ENCODE results near the gene ADAMTS15.

The ADAMTS15 gene

DNA sequence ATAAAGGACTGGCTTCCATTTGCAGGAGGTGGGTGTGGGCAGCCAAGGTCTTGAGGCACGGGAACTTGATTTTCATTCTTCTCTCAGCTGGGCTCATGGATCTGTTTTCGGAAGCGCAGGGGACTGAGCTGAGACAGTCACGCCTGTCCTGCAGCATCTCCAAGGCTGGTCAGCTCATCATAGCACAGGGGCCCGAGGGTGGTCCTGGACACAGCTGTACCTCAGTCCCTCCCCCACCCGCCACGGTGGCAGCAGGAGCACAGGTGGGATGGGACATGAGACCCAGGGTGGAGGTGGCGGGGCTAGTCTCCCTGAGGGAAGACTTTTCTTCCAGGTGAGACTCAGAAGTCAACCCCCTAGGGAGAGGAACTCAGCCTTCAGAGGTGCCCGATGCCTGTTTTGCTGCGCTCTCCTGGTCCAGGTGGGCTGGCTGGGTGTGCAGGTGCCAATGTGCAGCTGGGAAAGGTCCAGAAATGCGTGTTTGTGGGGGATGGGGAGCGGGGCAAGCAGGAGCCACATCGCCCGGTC lies 23.8 kb upstream of the ADAMTS15 start:
- no peak overlapping the region for H3K4me3 ChIP-seq (ENCODE audit: low read depth in 1 of 2, low read length in 1 of 2)
- TF ChIP-seq, protein P1, sequence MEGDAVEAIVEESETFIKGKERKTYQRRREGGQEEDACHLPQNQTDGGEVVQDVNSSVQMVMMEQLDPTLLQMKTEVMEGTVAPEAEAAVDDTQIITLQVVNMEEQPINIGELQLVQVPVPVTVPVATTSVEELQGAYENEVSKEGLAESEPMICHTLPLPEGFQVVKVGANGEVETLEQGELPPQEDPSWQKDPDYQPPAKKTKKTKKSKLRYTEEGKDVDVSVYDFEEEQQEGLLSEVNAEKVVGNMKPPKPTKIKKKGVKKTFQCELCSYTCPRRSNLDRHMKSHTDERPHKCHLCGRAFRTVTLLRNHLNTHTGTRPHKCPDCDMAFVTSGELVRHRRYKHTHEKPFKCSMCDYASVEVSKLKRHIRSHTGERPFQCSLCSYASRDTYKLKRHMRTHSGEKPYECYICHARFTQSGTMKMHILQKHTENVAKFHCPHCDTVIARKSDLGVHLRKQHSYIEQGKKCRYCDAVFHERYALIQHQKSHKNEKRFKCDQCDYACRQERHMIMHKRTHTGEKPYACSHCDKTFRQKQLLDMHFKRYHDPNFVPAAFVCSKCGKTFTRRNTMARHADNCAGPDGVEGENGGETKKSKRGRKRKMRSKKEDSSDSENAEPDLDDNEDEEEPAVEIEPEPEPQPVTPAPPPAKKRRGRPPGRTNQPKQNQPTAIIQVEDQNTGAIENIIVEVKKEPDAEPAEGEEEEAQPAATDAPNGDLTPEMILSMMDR (IDR thresholded peaks at IDR 0.05): no peak
- peaks cover 100% of the 10 kb centered on the region for H3K27me3 ChIP-seq
- no peaks in the 10 kb centered on the region for H3K9me3 ChIP-seq
- no peaks in the 10 kb centered on the region for H3K36me3 ChIP-seq
- H3K27ac ChIP-seq: no peak overlapping the region
- H3K4me1 ChIP-seq (ENCODE audit: control insufficient read depth in 1 of 2, insufficient read depth in 1 of 2, low read depth in 1 of 2, low read length in 1 of 2): peaks cover 4 to 10% of the 10 kb centered on the region in 2 experiments

DNA sequence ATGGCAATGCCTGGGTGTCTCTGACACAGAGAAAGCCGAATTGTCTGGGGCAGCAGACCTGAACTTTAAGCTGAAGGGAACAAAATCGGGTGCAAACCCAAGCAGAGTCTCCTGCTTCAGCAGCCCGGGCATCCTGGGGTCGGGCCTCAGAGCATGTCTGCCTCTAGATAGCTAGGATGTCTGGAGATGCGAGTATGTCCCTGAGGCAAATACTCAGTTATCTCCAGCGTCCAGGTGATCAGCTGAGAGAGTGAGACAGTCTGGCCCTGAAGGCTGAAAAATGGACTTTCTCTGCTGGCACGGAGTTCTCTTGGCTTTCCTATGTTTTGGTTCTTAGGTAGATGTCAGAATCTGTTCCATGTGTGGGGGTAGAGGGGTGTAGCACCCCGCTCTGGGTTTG lies 23.3 kb upstream of the ADAMTS15 start:
- Histone ChIP-seq H3K9me3 (no peaks in the 10 kb centered on the region), H3K4me1 (ENCODE audit: control insufficient read depth in 1 of 2, insufficient read depth in 1 of 2, low read depth in 1 of 2, low read length in 1 of 2) (peaks cover 4 to 10% of the 10 kb centered on the region in 2 experiments), H3K36me3 (no peaks in the 10 kb centered on the region), H3K27me3 (peaks cover 100% of the 10 kb centered on the region), H3K4me3 (ENCODE audit: low read depth in 1 of 2, low read length in 1 of 2) (no peak overlapping the region), H3K27ac (no peak overlapping the region)
- TF ChIP-seq, protein P1 (IDR thresholded peaks at IDR 0.05): no peak

DNA sequence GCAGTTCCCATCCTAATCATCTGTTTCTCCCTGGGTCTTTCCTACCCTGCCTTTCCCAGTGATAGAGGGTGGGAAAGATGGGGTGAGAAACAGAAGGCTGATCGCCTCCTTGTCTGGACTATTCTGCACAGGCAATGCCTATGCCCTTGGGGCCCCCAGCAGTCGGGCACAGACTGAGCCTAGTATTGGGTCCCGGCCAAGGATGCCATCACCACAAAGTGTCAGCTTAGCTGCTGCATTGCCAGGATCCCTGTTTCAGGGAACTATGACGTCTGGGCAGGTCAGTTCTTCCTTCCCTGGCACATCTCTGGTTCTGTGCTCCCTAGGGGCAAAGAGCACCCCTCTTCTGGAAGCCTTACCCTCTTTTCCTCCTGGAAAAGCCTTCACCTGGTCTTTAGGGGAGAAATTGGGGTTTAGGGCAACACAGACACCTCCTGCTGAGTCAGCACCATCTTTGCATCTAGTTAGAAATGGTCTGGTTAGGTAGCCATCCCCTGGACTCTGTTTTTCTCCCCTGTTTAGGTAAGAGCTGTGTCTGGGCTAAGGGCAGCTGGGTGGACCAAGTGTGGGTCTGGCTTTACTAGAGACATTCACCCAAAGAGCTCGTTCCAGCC lies 22.1 kb upstream of the ADAMTS15 start:
- TF ChIP-seq, protein P1 (IDR thresholded peaks at IDR 0.05): no peak
- Histone ChIP-seq H3K27ac (no peak overlapping the region), H3K27me3 (peaks cover 100% of the 10 kb centered on the region), H3K4me3 (ENCODE audit: low read depth in 1 of 2, low read length in 1 of 2) (no peak overlapping the region), H3K36me3 (no peaks in the 10 kb centered on the region), H3K9me3 (no peaks in the 10 kb centered on the region), H3K4me1 (ENCODE audit: control insufficient read depth in 1 of 2, insufficient read depth in 1 of 2, low read depth in 1 of 2, low read length in 1 of 2) (peaks cover 0 to 5% of the 10 kb centered on the region in 2 experiments)

DNA sequence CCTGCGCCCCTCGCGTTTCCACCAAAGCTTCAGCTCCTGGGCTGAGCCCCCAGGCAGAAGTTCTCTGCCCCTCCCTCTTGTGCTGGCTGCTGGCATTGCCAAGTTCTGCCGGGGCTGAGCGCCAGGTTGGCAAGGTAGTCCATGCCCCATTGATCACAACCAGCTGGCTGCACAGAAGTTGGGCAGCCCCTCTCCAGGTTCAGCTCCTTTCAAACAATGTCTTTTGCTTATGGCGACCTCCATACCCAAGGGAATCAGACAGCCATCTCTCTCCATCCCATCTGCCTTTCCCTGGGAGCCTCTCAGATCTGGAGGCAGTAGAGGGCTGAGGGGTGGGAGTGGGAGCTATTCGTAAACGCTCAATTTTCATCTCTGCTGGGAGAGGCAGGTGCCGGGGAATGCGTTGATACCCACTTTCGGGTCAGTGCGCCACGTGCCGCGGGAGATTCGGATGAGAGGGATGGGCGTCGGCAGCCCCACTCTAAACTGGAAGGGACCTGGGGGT lies 21.6 kb upstream of the ADAMTS15 start:
- Histone ChIP-seq H3K4me3 (ENCODE audit: low read depth in 1 of 2, low read length in 1 of 2) (no peak overlapping the region), H3K36me3 (no peaks in the 10 kb centered on the region), H3K4me1 (ENCODE audit: control insufficient read depth in 1 of 2, insufficient read depth in 1 of 2, low read depth in 1 of 2, low read length in 1 of 2) (peaks cover 0 to 5% of the 10 kb centered on the region in 2 experiments), H3K9me3 (no peaks in the 10 kb centered on the region), H3K27ac (no peak overlapping the region), H3K27me3 (peaks cover 100% of the 10 kb centered on the region)
- TF ChIP-seq, protein P1 (IDR thresholded peaks at IDR 0.05): no peak

DNA sequence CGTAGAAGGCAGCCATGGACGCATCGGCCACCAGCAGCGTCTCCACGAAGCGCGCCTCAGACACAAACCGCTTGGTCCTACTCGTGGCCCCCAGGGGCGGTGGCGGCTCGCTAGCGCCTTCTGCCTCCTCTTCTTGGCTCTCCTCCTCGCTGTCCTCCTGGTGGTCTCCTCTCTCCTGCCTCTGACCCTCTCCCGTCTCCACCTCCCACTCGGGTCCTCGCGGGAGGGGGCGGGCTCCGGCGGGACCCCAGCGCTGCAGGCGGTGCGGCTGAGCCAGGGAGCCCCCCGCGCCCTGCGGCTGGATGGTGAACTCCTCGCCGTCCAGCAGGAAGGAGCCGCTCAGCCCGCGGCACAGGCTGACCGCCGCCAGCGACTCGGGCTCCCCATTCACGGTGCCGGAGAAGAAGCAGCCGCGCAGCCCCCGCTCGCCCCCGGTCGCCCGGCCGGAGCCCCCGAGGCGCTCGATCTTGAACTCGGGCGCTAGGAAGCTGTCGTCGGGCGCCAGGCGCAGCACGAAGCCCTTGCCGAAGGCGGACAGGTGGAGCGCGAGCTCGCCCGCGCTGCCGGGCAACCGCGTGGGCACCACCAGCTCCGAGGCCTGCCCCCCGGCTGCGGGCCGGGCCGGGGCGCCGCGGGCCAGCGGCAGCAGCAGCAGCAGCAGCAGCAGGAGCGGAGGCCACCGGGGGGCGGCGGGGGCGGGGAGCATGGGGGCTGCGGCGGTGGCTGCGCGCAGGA lies 20.7 kb upstream of the ADAMTS15 start:
- TF ChIP-seq, protein P1 (IDR thresholded peaks at IDR 0.05): no peak
- Histone ChIP-seq H3K4me3 (ENCODE audit: low read depth in 1 of 2, low read length in 1 of 2) (no peak overlapping the region), H3K27me3 (peaks cover 100% of the 10 kb centered on the region)

More for the DNA sequence above, 20.7 kb upstream of the ADAMTS15 start:
- peaks cover 0 to 5% of the 10 kb centered on the region in 2 experiments for H3K4me1 ChIP-seq (ENCODE audit: control insufficient read depth in 1 of 2, insufficient read depth in 1 of 2, low read depth in 1 of 2, low read length in 1 of 2)
- H3K36me3 ChIP-seq: no peaks in the 10 kb centered on the region
- H3K27ac ChIP-seq: no peak overlapping the region
- no peaks in the 10 kb centered on the region for H3K9me3 ChIP-seq

Measured in neutrophil (primary cell).